Stomach (tissue), 4 donors: Measurements from ENCODE around the gene NUP188.
"Not testable (repeated sequence)": the region's sequence is repeated elsewhere in the genome, so short reads cannot be mapped to it uniquely, and the experiment has no call there.

Source experiments
- EP300 ChIP-seq: sonication (generic); formaldehyde crosslinking; IDR thresholded peaks from one replicate; pipeline ENCODE4 v1.6.1; 2017; ENCODE audit warnings: antibody characterized with exemption
- POLR2A ChIP-seq, 4 donors: fragments of 450-650 bp; IDR thresholded peaks; one replicate each; pipeline ENCODE4 v1.6.1; 2016; ENCODE audit warnings: antibody characterized with exemption in 4 of 4, control low read depth in 2 of 4, mild to moderate bottlenecking in 1 of 4, moderate library complexity in 1 of 4
- POLR2AphosphoS5 ChIP-seq, 3 donors: sonication (generic); formaldehyde crosslinking; IDR thresholded peaks; one replicate each; pipeline ENCODE4 v1.6.1; 2016; ENCODE audit warnings: antibody characterized with exemption in 3 of 3
- TF ChIP-seq, protein P1 (sequence below), 7 experiments: fragments of 450-650 bp in 4 of 7; fragments of 200-600 bp in 3 of 7; sonication (generic) in 3 of 7; IDR thresholded peaks; one replicate each; pipeline ENCODE4 v1.5.1; 2016 to 2019; ENCODE audit warnings: antibody characterized with exemption in 7 of 7, control low read depth in 2 of 7, mild to moderate bottlenecking in 1 of 7

DNA sequence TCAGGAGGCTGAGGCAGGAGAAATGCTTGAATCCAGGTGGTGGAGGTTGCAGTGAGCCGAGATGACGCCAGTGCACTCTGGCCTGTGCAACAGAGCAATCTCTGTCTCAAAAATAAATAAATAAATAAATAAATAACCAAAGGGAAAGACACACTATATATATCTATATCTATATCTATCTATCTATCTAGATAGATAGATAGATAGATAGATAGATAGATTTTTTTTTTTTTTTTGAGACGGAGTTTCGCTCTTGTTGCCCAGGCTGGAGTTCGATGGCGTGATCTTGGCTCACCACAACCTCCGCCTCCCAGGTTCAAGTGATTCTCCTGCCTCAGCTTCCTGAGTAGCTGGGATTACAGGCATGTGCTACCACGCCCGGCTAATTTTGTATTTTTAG is 13.9 kb downstream of the NUP188 start:
- TF ChIP-seq, protein P1, sequence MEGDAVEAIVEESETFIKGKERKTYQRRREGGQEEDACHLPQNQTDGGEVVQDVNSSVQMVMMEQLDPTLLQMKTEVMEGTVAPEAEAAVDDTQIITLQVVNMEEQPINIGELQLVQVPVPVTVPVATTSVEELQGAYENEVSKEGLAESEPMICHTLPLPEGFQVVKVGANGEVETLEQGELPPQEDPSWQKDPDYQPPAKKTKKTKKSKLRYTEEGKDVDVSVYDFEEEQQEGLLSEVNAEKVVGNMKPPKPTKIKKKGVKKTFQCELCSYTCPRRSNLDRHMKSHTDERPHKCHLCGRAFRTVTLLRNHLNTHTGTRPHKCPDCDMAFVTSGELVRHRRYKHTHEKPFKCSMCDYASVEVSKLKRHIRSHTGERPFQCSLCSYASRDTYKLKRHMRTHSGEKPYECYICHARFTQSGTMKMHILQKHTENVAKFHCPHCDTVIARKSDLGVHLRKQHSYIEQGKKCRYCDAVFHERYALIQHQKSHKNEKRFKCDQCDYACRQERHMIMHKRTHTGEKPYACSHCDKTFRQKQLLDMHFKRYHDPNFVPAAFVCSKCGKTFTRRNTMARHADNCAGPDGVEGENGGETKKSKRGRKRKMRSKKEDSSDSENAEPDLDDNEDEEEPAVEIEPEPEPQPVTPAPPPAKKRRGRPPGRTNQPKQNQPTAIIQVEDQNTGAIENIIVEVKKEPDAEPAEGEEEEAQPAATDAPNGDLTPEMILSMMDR (IDR thresholded peaks at IDR 0.05) = not testable (repeated sequence)
- TF ChIP-seq POLR2A (IDR thresholded peaks at IDR 0.05); POLR2AphosphoS5 (IDR thresholded peaks at IDR 0.05); EP300: not testable (repeated sequence)
